Lung (tissue), 12 donors: ENCODE data around the gene TRA2B. TPM values are rescaled to one million over a fixed set of nuclear protein-coding genes. Genes with fewer than 3 reads are reported as not detected.
A peak's percentile ranks its signal among the peaks of the same experiment; 100 is the strongest.

Experiments
- ATAC-seq: fragments of 200-7000 bp; cut with Tn5 transposase; one replicate; pipeline ENCODE4 v1.9.1; 2020; ENCODE audit warnings: moderate number of reproducible peaks; ENCODE audit not compliant: insufficient read depth, low FRiP score
- DNase-seq, 3 donors: peaks; one replicate each; pipeline ENCODE4 v3.0.0-alpha.2; 2013 to 2017
- H3K27ac ChIP-seq, 2 donors: one replicate each; pipeline ENCODE4 v1.5.1; 2013; ENCODE audit warnings: mild to moderate bottlenecking in 2 of 2, moderate library complexity in 2 of 2, control low read depth in 1 of 2, inconsistent platforms in 1 of 2, low read depth in 1 of 2, low read length in 1 of 2
- H3K27me3 ChIP-seq, 3 donors: one replicate each; pipeline ENCODE4 v1.5.1; 2013; ENCODE audit warnings: low read length in 2 of 3; ENCODE audit not compliant: control insufficient read depth in 3 of 3, insufficient read depth in 3 of 3
- H3K36me3 ChIP-seq, 4 donors: one replicate each; pipeline ENCODE4 v1.5.1; 2013; ENCODE audit warnings: low read length in 4 of 4, mild to moderate bottlenecking in 1 of 4, moderate library complexity in 1 of 4; ENCODE audit not compliant: control insufficient read depth in 4 of 4, insufficient read depth in 4 of 4
- H3K4me1 ChIP-seq, 5 donors: one replicate each; pipeline ENCODE4 v1.5.1; 2013; ENCODE audit warnings: low read length in 5 of 5, mild to moderate bottlenecking in 2 of 5, moderate library complexity in 1 of 5; ENCODE audit not compliant: control insufficient read depth in 5 of 5, insufficient read depth in 5 of 5
- H3K4me3 ChIP-seq: one replicate; pipeline ENCODE4 v1.5.1; 2013; ENCODE audit warnings: mild to moderate bottlenecking, control low read depth, moderate library complexity
- H3K9ac ChIP-seq, 2 donors: one replicate each; pipeline ENCODE4 v1.5.1; 2013; ENCODE audit warnings: low read length in 2 of 2, control low read depth in 1 of 2; ENCODE audit not compliant: insufficient read depth in 1 of 2
- H3K9me3 ChIP-seq, 4 donors: one replicate each; pipeline ENCODE4 v1.5.1; 2013; ENCODE audit warnings: low read length in 3 of 4, mild to moderate bottlenecking in 1 of 4, moderate library complexity in 1 of 4; ENCODE audit not compliant: control insufficient read depth in 4 of 4, insufficient read depth in 3 of 4
- CTCF ChIP-seq: IDR thresholded peaks from 2 replicates; pipeline ENCODE4 v1.5.1; 2012; ENCODE audit warnings: mild to moderate bottlenecking; ENCODE audit errors: control extremely low read depth, extremely low read depth
- WGBS, 2 donors: extraction: QIAGEN DNeasy Blood & Tissue Kit; methylation state at CpG; one replicate each; pipeline ENCODE4 v1.1.7; 2013; 5-methylcytosine and 5-hydroxymethylcytosine counted together
- polyA plus RNA-seq, 2 donors: library from polyadenylated mRNA; stranded (reverse); fragments of 200-250 nt; gene quantifications; one replicate each; pipeline ENCODE4 v1.2.1, GENCODE V29; 2013
- total RNA-seq, 2 donors: library from RNA; depleted of rRNA in 1 of 2; stranded (reverse); fragments of >200 nt in 1 of 2; gene quantifications; one replicate each; pipeline ENCODE4 v1.2.1, GENCODE V29; 2014 to 2021
- donor health status: control.
- donor health status: control.
- donor health status: Bipolar disorder and iron deficiency.
- donor health status: healthy.
- donor health status: DM: yes; HTN: yes; CAD: no.

TRA2B gene
- total and polyA plus RNA-seq, 4 donors: 61.2 to 263 (median 95.4) TPM

GRCh38 chr3:185927501-185928200 is 10.2 kb downstream of the TRA2B start:
- Histone ChIP-seq H3K9me3 (no peaks in the 10 kb centered on the region), H3K4me1 (peaks cover 4 to 73% (median 53%) of the 10 kb centered on the region in 5 donors), H3K27me3 (no peaks in the 10 kb centered on the region), H3K27ac (no peak overlapping the region), H3K4me3 (no peak overlapping the region), H3K36me3 (peaks cover 16 to 44% (median 29%) of the 10 kb centered on the region in 4 donors), H3K9ac (no peak overlapping the region)
- no peak for ATAC-seq
- 20 to 26% methylated on average over 1 of the region's 1 CpG for WGBS, 2 donors
- no peak for TF ChIP-seq CTCF
- no peak for DNase-seq

DNA sequence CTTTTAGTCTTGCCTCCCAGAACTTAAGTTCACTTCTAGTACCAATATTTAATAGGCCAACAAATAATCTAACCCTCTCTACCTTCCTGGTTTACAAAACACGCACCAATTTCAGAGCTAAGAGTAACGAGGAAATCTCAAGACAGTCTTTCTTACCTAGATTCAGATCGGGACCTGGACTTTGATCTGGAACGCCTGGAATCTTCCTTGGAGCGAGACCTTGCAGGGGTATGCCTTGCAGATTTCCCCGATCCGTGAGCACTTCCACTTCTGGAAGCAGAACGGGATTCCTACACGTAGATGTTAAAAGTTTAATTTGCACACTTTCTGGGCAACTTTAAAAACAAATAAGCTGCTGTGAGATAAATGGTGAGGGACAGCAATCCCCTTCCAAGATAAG is 11.4 kb downstream of the TRA2B start:
- H3K4me3 ChIP-seq: no peak overlapping the region
- ATAC-seq: no peak
- 56 to 73% methylated on average over 9 of the region's 9 CpGs for WGBS, 2 donors

DNA sequence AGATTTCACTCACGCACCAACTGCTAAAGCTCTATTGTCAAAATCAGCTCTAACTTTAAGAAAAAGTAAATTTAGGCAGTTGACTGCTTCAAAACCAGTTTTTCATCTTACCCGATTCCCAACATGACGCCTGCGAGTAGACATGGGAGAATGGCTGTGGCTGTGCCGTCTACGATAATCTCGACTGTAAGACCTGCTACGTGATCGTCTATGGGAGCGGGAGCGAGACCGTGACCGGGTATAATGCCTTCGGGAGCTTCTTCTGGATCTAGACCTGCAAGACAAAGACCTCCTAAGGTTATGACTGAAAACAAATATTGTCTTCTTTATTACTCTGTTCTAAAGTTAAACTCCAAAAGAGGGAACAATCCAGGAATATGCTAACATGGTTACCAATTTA is 12.5 kb downstream of the TRA2B start:
- ATAC-seq (no peak), DNase-seq (no peak)
- Histone ChIP-seq H3K9me3 (no peaks in the 10 kb centered on the region), H3K27ac (no peak overlapping the region), H3K4me3 (no peak overlapping the region), H3K36me3 (peaks cover 23 to 61% (median 49%) of the 10 kb centered on the region in 4 donors), H3K9ac (no peak overlapping the region), H3K4me1 (peaks cover 2 to 50% (median 39%) of the 10 kb centered on the region in 5 donors), H3K27me3 (no peaks in the 10 kb centered on the region)
- 89 to 90% methylated on average over 14 of the region's 14 CpGs for WGBS, 2 donors
- no peak for TF ChIP-seq CTCF

More for the DNA sequence above, 11.4 kb downstream of the TRA2B start:
- H3K36me3 ChIP-seq: peaks cover 17 to 55% (median 40%) of the 10 kb centered on the region in 4 donors
- H3K4me1 ChIP-seq: peaks cover 4 to 61% (median 49%) of the 10 kb centered on the region in 5 donors
- DNase-seq: no peak
- H3K9me3 ChIP-seq: no peaks in the 10 kb centered on the region
- peak overlapping the region in 1 of 2 donors; percentile 16 for H3K27ac ChIP-seq
- H3K27me3 ChIP-seq: no peaks in the 10 kb centered on the region
- no peak for TF ChIP-seq CTCF
- H3K9ac ChIP-seq: no peak overlapping the region

DNA sequence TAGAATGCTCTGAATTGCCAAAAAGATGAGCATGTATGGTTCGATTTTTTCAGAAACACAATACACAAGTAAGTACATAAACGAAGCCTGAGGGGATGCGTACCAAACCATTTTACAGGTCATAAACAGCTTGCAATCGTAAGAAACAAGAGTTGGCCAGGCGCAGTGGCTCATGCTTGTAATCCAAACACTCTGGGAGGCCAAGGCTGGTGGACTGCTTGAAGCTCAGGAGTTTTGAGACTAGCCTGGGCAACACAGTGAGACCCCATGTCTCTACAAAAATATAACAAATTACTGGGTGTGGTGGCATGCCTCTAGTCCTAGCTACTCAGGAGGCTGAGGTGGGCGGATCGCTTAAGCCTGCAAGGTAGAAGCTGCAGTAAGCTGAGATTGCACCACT is 13.4 kb downstream of the TRA2B start:
- no peaks in the 10 kb centered on the region for H3K9me3 ChIP-seq
- no peak for ATAC-seq
- no peak overlapping the region for H3K4me3 ChIP-seq
- no peak overlapping the region for H3K27ac ChIP-seq
- no peak for TF ChIP-seq CTCF
- no peaks in the 10 kb centered on the region for H3K27me3 ChIP-seq
- no peak overlapping the region for H3K9ac ChIP-seq
- peaks cover 25 to 65% (median 54%) of the 10 kb centered on the region in 4 donors for H3K36me3 ChIP-seq
- WGBS, 2 donors: 85 to 86% methylated on average over 7 of the region's 7 CpGs
- H3K4me1 ChIP-seq: peaks cover 0 to 40% (median 30%) of the 10 kb centered on the region in 5 donors
- DNase-seq: no peak
